ENCODE results near the gene ZNF578.

DNA sequence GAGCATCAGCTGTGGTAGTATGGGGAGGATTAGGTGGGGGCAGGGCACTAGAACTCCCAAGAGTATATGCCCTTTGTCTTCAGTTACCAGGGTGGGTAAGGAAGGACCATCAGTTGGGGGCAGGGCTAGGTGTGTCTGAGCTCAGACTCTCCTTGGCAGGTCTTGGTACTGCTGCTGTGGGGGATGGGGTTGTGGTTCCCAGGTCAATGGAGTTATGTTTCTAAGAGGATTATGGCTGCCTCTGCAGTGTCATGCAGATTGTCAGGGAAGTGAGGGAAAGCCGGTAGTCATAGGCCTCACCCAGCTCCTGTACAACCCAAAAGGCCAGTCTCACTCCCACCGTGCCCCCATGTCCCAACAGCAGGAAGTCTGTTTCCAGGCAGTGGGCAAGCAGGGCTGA, 8.8 kb upstream of the ZNF578 start:
- TF ChIP-seq, protein P1, sequence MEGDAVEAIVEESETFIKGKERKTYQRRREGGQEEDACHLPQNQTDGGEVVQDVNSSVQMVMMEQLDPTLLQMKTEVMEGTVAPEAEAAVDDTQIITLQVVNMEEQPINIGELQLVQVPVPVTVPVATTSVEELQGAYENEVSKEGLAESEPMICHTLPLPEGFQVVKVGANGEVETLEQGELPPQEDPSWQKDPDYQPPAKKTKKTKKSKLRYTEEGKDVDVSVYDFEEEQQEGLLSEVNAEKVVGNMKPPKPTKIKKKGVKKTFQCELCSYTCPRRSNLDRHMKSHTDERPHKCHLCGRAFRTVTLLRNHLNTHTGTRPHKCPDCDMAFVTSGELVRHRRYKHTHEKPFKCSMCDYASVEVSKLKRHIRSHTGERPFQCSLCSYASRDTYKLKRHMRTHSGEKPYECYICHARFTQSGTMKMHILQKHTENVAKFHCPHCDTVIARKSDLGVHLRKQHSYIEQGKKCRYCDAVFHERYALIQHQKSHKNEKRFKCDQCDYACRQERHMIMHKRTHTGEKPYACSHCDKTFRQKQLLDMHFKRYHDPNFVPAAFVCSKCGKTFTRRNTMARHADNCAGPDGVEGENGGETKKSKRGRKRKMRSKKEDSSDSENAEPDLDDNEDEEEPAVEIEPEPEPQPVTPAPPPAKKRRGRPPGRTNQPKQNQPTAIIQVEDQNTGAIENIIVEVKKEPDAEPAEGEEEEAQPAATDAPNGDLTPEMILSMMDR (IDR thresholded peaks at IDR 0.05) = no peak
- TF ChIP-seq EZH2 (IDR thresholded peaks at IDR 0.05; ENCODE audit: borderline replicate concordance, insufficient read depth, low read depth, low read length, poor library complexity, severe bottlenecking) = no peak

Data from B cell (primary cell).